ENCODE results near the gene CPA1.

DNA sequence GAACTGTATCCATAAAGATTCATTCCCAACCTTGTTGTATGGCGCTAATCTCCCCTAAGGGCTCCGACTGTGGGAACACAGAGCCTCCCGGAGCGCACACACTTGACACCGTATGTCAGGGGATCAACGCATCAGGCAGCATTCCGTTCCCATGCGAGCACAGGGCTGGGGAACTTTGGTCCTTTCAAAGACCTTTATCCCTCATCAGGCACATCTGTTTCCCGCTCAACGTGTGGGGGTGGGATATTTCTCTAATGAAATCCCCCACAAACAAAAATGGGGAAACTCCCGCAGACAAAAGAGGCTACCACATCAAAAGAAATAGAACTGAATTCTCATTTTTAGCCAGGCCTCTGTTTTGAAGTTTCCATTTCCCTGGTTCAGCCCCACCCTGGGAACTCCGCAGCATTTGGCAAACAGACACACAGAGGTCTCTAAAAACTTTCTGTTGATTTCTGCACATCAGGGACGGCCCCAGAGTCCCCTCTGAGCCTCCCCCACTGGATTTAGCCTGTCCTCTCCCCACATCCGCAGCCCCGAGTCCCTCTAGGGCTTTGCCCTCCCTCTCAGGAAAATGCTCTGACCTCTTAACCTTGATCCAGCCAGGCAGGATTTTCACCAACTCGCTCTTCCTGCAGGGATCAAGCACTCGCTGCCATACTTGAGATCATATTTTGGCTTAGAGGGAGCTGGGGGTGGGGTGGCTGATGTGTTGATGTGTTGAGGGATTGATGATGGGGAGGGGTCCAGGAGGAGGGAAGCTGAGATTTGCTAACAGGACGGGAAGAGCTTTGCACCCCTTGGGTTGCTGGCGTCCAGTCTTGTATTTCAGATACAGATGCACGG lies 29.1 kb upstream of the CPA1 start:
- TF ChIP-seq, protein P1, sequence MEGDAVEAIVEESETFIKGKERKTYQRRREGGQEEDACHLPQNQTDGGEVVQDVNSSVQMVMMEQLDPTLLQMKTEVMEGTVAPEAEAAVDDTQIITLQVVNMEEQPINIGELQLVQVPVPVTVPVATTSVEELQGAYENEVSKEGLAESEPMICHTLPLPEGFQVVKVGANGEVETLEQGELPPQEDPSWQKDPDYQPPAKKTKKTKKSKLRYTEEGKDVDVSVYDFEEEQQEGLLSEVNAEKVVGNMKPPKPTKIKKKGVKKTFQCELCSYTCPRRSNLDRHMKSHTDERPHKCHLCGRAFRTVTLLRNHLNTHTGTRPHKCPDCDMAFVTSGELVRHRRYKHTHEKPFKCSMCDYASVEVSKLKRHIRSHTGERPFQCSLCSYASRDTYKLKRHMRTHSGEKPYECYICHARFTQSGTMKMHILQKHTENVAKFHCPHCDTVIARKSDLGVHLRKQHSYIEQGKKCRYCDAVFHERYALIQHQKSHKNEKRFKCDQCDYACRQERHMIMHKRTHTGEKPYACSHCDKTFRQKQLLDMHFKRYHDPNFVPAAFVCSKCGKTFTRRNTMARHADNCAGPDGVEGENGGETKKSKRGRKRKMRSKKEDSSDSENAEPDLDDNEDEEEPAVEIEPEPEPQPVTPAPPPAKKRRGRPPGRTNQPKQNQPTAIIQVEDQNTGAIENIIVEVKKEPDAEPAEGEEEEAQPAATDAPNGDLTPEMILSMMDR (IDR thresholded peaks at IDR 0.05; ENCODE audit: borderline replicate concordance, extremely low read depth, low read length, poor library complexity, severe bottlenecking), result no peak
- TF ChIP-seq EZH2 (IDR thresholded peaks at IDR 0.05; ENCODE audit: borderline replicate concordance, low read depth, low read length, severe bottlenecking), result no peak
